Colonic mucosa (tissue), 4 donors: Measurements from ENCODE around the gene PLPPR3. TPM values are rescaled to one million over a fixed set of nuclear protein-coding genes. Genes with fewer than 3 reads are reported as not detected.

Experiments
- DNase-seq: peaks from one replicate; pipeline ENCODE4 v3.0.0-alpha.2; 2020
- H3K27ac ChIP-seq: fragments of 200-600 bp; one replicate; pipeline ENCODE4 v1.8.0; 2021
- H3K27me3 ChIP-seq: fragments of 200-600 bp; one replicate; pipeline ENCODE4 v1.8.0; 2021
- H3K36me3 ChIP-seq: fragments of 200-600 bp; one replicate; pipeline ENCODE4 v1.8.0; 2021
- H3K4me1 ChIP-seq: fragments of 200-600 bp; one replicate; pipeline ENCODE4 v1.8.0; 2021; ENCODE audit warnings: mild to moderate bottlenecking
- H3K4me3 ChIP-seq: fragments of 200-600 bp; one replicate; pipeline ENCODE4 v1.8.0; 2021
- H3K9ac ChIP-seq, 2 donors: one replicate each; pipeline ENCODE4 v1.7.0; 2013; ENCODE audit warnings: control low read depth in 2 of 2, low read depth in 2 of 2, low read length in 2 of 2
- H3K9me3 ChIP-seq: fragments of 200-600 bp; one replicate; pipeline ENCODE4 v1.8.0; 2021
- CTCF ChIP-seq: fragments of 200-600 bp; IDR thresholded peaks from one replicate; pipeline ENCODE4 v1.8.0; 2022; ENCODE audit warnings: antibody characterized with exemption, mild to moderate bottlenecking
- intact Hi-C: fragments of 100-400 bp; cut with DNase I; formaldehyde crosslinking; loops from one replicate; pipeline ENCODE4 v1.14.1; 2022
- total RNA-seq, 2 donors: library from RNA; stranded (reverse); fragmentation: NEBNext Ultra II Directional in 1 of 2; extraction: Animal tissue kit (Norgen Biotek cat#: 25700) in 1 of 2; gene quantifications; one replicate each; pipeline ENCODE4 v1.2.1, GENCODE V29; 2021
- donor health status: healthy.
- donor health status: DM: no; HTN: no; CAD: no.
- donor health status: DM: no; HTN: no; CAD: no.

Gene PLPPR3
- total RNA-seq, 2 donors from 2014 or later: 0.22 TPM; not detected in 1

GRCh38 chr19:805600-806550, 15.9 kb downstream of the PLPPR3 start:
- intact Hi-C loops: no loop called here
- H3K4me1 ChIP-seq: peaks cover 8% of the 10 kb centered on the region
- no peaks in the 10 kb centered on the region for H3K9me3 ChIP-seq
- TF ChIP-seq CTCF: no peak
- no peak overlapping the region for H3K4me3 ChIP-seq
- no peak for DNase-seq
- H3K27ac ChIP-seq: no peak overlapping the region
- peaks cover 73% of the 10 kb centered on the region for H3K36me3 ChIP-seq
- H3K27me3 ChIP-seq: no peaks in the 10 kb centered on the region
- peak overlapping the region in 1 of 2 donors; percentile 2 for H3K9ac ChIP-seq

- Histone ChIP-seq H3K27ac (no peak overlapping the region), H3K4me1 (peaks cover 15% of the 10 kb centered on the region), H3K36me3 (peaks cover 66% of the 10 kb centered on the region), H3K9ac (peak overlapping the region in 1 of 2 donors; percentile 2), H3K27me3 (no peaks in the 10 kb centered on the region), H3K4me3 (no peak overlapping the region), H3K9me3 (no peaks in the 10 kb centered on the region)
- intact Hi-C loops: no loop called here
- no peak for TF ChIP-seq CTCF
- peak; percentile 18 for DNase-seq
Measured at GRCh38 chr19:805166-805551, 16.6 kb downstream of the PLPPR3 start.

GRCh38 chr19:804419-805165, 17.2 kb downstream of the PLPPR3 start:
- Histone ChIP-seq H3K27me3 (no peaks in the 10 kb centered on the region), H3K4me3 (no peak overlapping the region), H3K36me3 (peaks cover 60% of the 10 kb centered on the region), H3K4me1 (peaks cover 21% of the 10 kb centered on the region), H3K9me3 (no peaks in the 10 kb centered on the region), H3K9ac (no peak overlapping the region), H3K27ac (no peak overlapping the region)
- no peak for DNase-seq
- TF ChIP-seq CTCF: no peak
- intact Hi-C loops: no loop called here

- Histone ChIP-seq H3K27ac (no peak overlapping the region), H3K9me3 (no peaks in the 10 kb centered on the region), H3K9ac (peak overlapping the region in 1 of 2 donors; percentile 24), H3K4me1 (peaks cover 28% of the 10 kb centered on the region), H3K36me3 (peaks cover 53% of the 10 kb centered on the region), H3K27me3 (no peaks in the 10 kb centered on the region), H3K4me3 (no peak overlapping the region)
- no peak for TF ChIP-seq CTCF
- no peak for DNase-seq
- intact Hi-C loops: no loop called here
Measured at GRCh38 chr19:803686-804418, 17.9 kb downstream of the PLPPR3 start.

- Histone ChIP-seq H3K4me3 (no peak overlapping the region), H3K9ac (no peak overlapping the region), H3K9me3 (no peaks in the 10 kb centered on the region), H3K27ac (no peak overlapping the region), H3K27me3 (no peaks in the 10 kb centered on the region), H3K4me1 (peaks cover 28% of the 10 kb centered on the region), H3K36me3 (peaks cover 47% of the 10 kb centered on the region)
- no peak for TF ChIP-seq CTCF
- intact Hi-C loops: no loop called here
- DNase-seq: no peak
Measured at GRCh38 chr19:803099-803561, 18.6 kb downstream of the PLPPR3 start.
